SH-SY5Y (cell line): ENCODE data around the gene CDIPT.

Source experiments
- GATA2 ChIP-seq: IDR thresholded peaks from 2 replicates; pipeline ENCODE4 v1.6.1; 2011; ENCODE audit warnings: mild to moderate bottlenecking, low read depth, low read length
- GATA3 ChIP-seq: IDR thresholded peaks from 2 replicates; pipeline ENCODE4 v1.6.1; 2011; ENCODE audit warnings: low read depth, mild to moderate bottlenecking, low read length, moderate library complexity

Gene CDIPT

GRCh38 chr16:29857133-29857760, 5.8 kb downstream of the CDIPT start:
- TF ChIP-seq GATA2 (no peak), GATA3 (no peak)

- TF ChIP-seq GATA2 (no peak), GATA3 (no peak)
Measured at GRCh38 chr16:29854520-29855100, 8.4 kb downstream of the CDIPT start.

- TF ChIP-seq GATA3 (no peak), GATA2 (no peak)
Measured at GRCh38 chr16:29852654-29853053, 10.4 kb downstream of the CDIPT start.

GRCh38 chr16:29850998-29851397, 12.0 kb downstream of the CDIPT start:
- no peak for TF ChIP-seq GATA3
- TF ChIP-seq GATA2 = no peak

GRCh38 chr16:29849505-29849904, 13.5 kb downstream of the CDIPT start:
- no peak for TF ChIP-seq GATA3
- no peak for TF ChIP-seq GATA2

- TF ChIP-seq GATA2 (no peak), GATA3 (no peak)
Measured at GRCh38 chr16:29848420-29849297, 14.4 kb downstream of the CDIPT start.

- TF ChIP-seq GATA3 = no peak
- no peak for TF ChIP-seq GATA2
Measured at GRCh38 chr16:29845656-29846055, 17.4 kb downstream of the CDIPT start.

GRCh38 chr16:29844575-29845331, 18.3 kb downstream of the CDIPT start:
- TF ChIP-seq GATA3 = no peak
- TF ChIP-seq GATA2 = no peak

- no peak for TF ChIP-seq GATA3
- no peak for TF ChIP-seq GATA2
Measured at GRCh38 chr16:29843931-29844330, 19.1 kb downstream of the CDIPT start.

- TF ChIP-seq GATA3 (no peak), GATA2 (no peak)
Measured at GRCh38 chr16:29842732-29843346, 20.2 kb downstream of the CDIPT start.

- no peak for TF ChIP-seq GATA2
- no peak for TF ChIP-seq GATA3
Measured at GRCh38 chr16:29841631-29842030, 21.4 kb downstream of the CDIPT start.

- TF ChIP-seq GATA3 (no peak), GATA2 (no peak)
Measured at GRCh38 chr16:29840240-29840639, 22.8 kb downstream of the CDIPT start.

GRCh38 chr16:29839822-29840221, 23.2 kb downstream of the CDIPT start:
- TF ChIP-seq GATA3 = no peak
- no peak for TF ChIP-seq GATA2

GRCh38 chr16:29837841-29838240, 25.2 kb downstream of the CDIPT start:
- TF ChIP-seq GATA3 (no peak), GATA2 (no peak)

- TF ChIP-seq GATA2 (no peak), GATA3 (no peak)
Measured at GRCh38 chr16:29836623-29837022, 26.4 kb downstream of the CDIPT start.
